Sigmoid colon (tissue), 7 donors: ENCODE results near the gene R3HCC1L. TPM values are rescaled to one million over a fixed set of nuclear protein-coding genes. Genes with fewer than 3 reads are reported as not detected.

Experiments
- DNase-seq: peaks from one replicate; pipeline ENCODE4 v3.0.0-alpha.2; 2019
- H3K27ac ChIP-seq, 4 donors: fragments of 200-600 bp; sonication (generic); one replicate each; pipeline ENCODE4 v1.5.1; 2016 to 2019; ENCODE audit warnings: mild to moderate bottlenecking in 1 of 4
- H3K27me3 ChIP-seq, 3 donors: fragments of 200-600 bp; sonication (generic); one replicate each; pipeline ENCODE4 v1.5.1; 2019; ENCODE audit warnings: mild to moderate bottlenecking in 1 of 3
- H3K36me3 ChIP-seq, 4 donors: fragments of 200-600 bp; sonication (generic); one replicate each; pipeline ENCODE4 v1.5.1; 2016 to 2019
- H3K4me1 ChIP-seq, 4 donors: fragments of 200-600 bp; sonication (generic); one replicate each; pipeline ENCODE4 v1.5.1; 2017 to 2019
- H3K4me3 ChIP-seq, 4 donors: fragments of 200-600 bp; sonication (generic); one replicate each; pipeline ENCODE4 v1.5.1; 2017 to 2019; ENCODE audit warnings: mild to moderate bottlenecking in 2 of 4, moderate library complexity in 1 of 4
- H3K9me3 ChIP-seq, 4 donors: fragments of 200-600 bp in 3 of 4; sonication (generic) in 3 of 4; one replicate each; pipeline versions ENCODE4 v1.5.1 to v1.6.1; 2013 to 2019
- CTCF ChIP-seq, 4 experiments: fragments of 450-650 bp in 3 of 4; fragments of 200-600 bp in 1 of 4; IDR thresholded peaks; one replicate each; pipeline ENCODE4 v1.5.1; 2016 to 2019; ENCODE audit warnings: antibody characterized with exemption in 4 of 4, mild to moderate bottlenecking in 3 of 4, moderate library complexity in 2 of 4
- EP300 ChIP-seq, 4 donors: sonication (generic); formaldehyde crosslinking; IDR thresholded peaks; one replicate each; pipeline ENCODE4 v1.6.1; 2017; ENCODE audit warnings: antibody characterized with exemption in 4 of 4
- POLR2A ChIP-seq, 2 donors: fragments of 450-650 bp; IDR thresholded peaks; one replicate each; pipeline ENCODE4 v1.6.1; 2016; ENCODE audit warnings: antibody characterized with exemption in 2 of 2, mild to moderate bottlenecking in 2 of 2, moderate library complexity in 2 of 2
- POLR2AphosphoS5 ChIP-seq, 4 donors: sonication (generic); formaldehyde crosslinking; IDR thresholded peaks; one replicate each; pipeline ENCODE4 v1.6.1; 2017; ENCODE audit warnings: antibody characterized with exemption in 4 of 4
- WGBS, 2 donors: extraction: QIAGEN DNeasy Blood & Tissue Kit; methylation state at CpG; one replicate each; pipeline ENCODE4 v1.1.7; 2013; 5-methylcytosine and 5-hydroxymethylcytosine counted together
- intact Hi-C: fragments of 100-400 bp; cut with DNase I; formaldehyde crosslinking; loops from one replicate; pipeline ENCODE4 v1.15.1; 2023
- polyA plus RNA-seq, 3 donors: library from polyadenylated mRNA; stranded (reverse); fragments of 200-250 nt; gene quantifications; one replicate each; pipeline ENCODE4 v1.2.3, GENCODE V29; 2013
- total RNA-seq, 4 donors: library from RNA; depleted of rRNA; stranded (reverse); fragments of >200 nt; gene quantifications; one replicate each; pipeline ENCODE4 v1.1.0, GENCODE V29; 2016
- donor health status: healthy with polysubstance abuse.
- donor health status: Bipolar disorder and iron deficiency.
- donor health status: healthy.

R3HCC1L gene
- total and polyA plus RNA-seq, 7 donors, result 11.6 to 15.0 (median 13.9) TPM

DNA sequence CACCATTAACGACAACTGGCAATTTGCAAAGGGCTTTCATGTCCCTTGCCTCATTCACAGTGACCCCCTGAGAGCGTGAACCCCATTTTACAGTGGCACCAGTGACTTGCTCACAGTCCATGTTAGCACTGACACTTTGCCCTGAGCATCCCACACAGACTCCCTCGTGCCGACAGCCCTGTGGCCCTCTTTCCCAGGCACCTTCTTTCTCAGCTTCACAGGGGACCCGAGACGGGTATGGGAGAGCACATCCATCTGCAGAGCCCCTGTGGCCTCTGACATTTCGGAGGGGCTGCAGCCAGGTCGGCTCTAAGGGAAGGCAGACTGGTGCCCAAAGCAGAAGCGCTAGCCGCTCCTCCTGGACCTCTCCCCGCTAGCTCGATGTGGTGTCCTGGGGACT lies 122.7 kb downstream of the R3HCC1L start:
- Histone ChIP-seq H3K4me1 (peaks cover 0 to 28% (median 14%) of the 10 kb centered on the region in 4 donors), H3K27ac (no peak overlapping the region), H3K27me3 (no peaks in the 10 kb centered on the region), H3K36me3 (peaks cover 0 to 31% (median 0%) of the 10 kb centered on the region in 4 donors), H3K9me3 (no peaks in the 10 kb centered on the region), H3K4me3 (no peak overlapping the region)
- TF ChIP-seq EP300 (IDR thresholded peaks at IDR 0.05), result no peak
- no peak for TF ChIP-seq POLR2AphosphoS5 (IDR thresholded peaks at IDR 0.05)
- TF ChIP-seq CTCF (IDR thresholded peaks at IDR 0.05), result no peak
- no peak for TF ChIP-seq POLR2A (IDR thresholded peaks at IDR 0.05)
- no peak for DNase-seq
- 92 to 94% methylated on average over 12 of the region's 12 CpGs for WGBS, 2 donors
- intact Hi-C loops, result no loop called here

DNA sequence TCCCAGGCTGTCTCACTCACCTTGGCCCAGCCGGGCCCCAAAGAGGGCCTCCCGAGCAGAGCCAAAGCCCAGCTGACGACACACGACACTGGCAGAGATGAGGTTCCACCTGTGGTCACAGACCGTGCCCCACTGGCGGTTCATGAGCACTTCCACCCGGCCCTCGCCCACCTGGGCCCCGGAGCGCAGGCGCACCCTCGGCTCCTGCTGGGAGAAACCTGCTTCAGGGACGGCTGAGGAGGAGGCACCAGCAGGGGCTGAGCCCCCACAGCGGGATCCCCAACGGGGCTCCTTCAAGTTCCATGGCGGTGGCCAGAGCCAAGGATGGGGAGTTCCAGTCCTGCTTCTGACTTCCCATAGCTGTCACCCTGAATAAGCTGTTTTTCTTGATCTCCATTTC lies 123.5 kb downstream of the R3HCC1L start:
- 93% methylated on average over 16 of the region's 16 CpGs for WGBS, 2 donors
- peaks cover 0 to 35% (median 16%) of the 10 kb centered on the region in 4 donors for H3K4me1 ChIP-seq
- peaks cover 0 to 23% (median 0%) of the 10 kb centered on the region in 4 donors for H3K36me3 ChIP-seq
- no peak for DNase-seq
- no peak overlapping the region for H3K4me3 ChIP-seq
- intact Hi-C loops, result no loop called here
- no peaks in the 10 kb centered on the region for H3K9me3 ChIP-seq
- no peak overlapping the region for H3K27ac ChIP-seq
- no peak for TF ChIP-seq POLR2A (IDR thresholded peaks at IDR 0.05)
- TF ChIP-seq EP300 (IDR thresholded peaks at IDR 0.05), result no peak
- no peak for TF ChIP-seq POLR2AphosphoS5 (IDR thresholded peaks at IDR 0.05)
- no peak for TF ChIP-seq CTCF (IDR thresholded peaks at IDR 0.05)
- no peaks in the 10 kb centered on the region for H3K27me3 ChIP-seq

GRCh38 chr10:98258683-98259454 lies 124.4 kb downstream of the R3HCC1L start:
- WGBS, 2 donors, result 67 to 79% methylated on average over 13 of the region's 13 CpGs
- peaks cover 0 to 16% (median 0%) of the 10 kb centered on the region in 4 donors for H3K36me3 ChIP-seq
- H3K4me1 ChIP-seq, result peaks cover 0 to 35% (median 17%) of the 10 kb centered on the region in 4 donors
- TF ChIP-seq POLR2A (IDR thresholded peaks at IDR 0.05) (no peak), POLR2AphosphoS5 (IDR thresholded peaks at IDR 0.05) (no peak), CTCF (IDR thresholded peaks at IDR 0.05) (no peak), EP300 (IDR thresholded peaks at IDR 0.05) (no peak)
- H3K27me3 ChIP-seq, result no peaks in the 10 kb centered on the region
- intact Hi-C loops, result no loop called here
- no peak overlapping the region for H3K27ac ChIP-seq
- no peak for DNase-seq
- no peaks in the 10 kb centered on the region for H3K9me3 ChIP-seq
- no peak overlapping the region for H3K4me3 ChIP-seq

- Histone ChIP-seq H3K36me3 (peaks cover 0 to 11% (median 0%) of the 10 kb centered on the region in 4 donors), H3K27me3 (no peaks in the 10 kb centered on the region), H3K9me3 (no peaks in the 10 kb centered on the region), H3K4me1 (peaks cover 0 to 35% (median 17%) of the 10 kb centered on the region in 4 donors), H3K27ac (no peak overlapping the region), H3K4me3 (no peak overlapping the region)
- WGBS, 2 donors, result 42 to 72% methylated on average over 14 of the region's 14 CpGs
- no peak for TF ChIP-seq CTCF (IDR thresholded peaks at IDR 0.05)
- no peak for TF ChIP-seq POLR2AphosphoS5 (IDR thresholded peaks at IDR 0.05)
- no peak for TF ChIP-seq POLR2A (IDR thresholded peaks at IDR 0.05)
- no peak for TF ChIP-seq EP300 (IDR thresholded peaks at IDR 0.05)
- intact Hi-C loops, result no loop called here
- DNase-seq, result no peak
These were observed 125.3 kb downstream of the R3HCC1L start for GRCh38 chr10:98259606-98260315.
